ENCODE results near the gene MBD3. TPM values are rescaled to one million over a fixed set of nuclear protein-coding genes. Genes with fewer than 3 reads are reported as not detected.

The MBD3 gene
- total and polyA plus RNA-seq, 4 donors, result 12.4 to 57.6 (median 50.2) TPM

DNA sequence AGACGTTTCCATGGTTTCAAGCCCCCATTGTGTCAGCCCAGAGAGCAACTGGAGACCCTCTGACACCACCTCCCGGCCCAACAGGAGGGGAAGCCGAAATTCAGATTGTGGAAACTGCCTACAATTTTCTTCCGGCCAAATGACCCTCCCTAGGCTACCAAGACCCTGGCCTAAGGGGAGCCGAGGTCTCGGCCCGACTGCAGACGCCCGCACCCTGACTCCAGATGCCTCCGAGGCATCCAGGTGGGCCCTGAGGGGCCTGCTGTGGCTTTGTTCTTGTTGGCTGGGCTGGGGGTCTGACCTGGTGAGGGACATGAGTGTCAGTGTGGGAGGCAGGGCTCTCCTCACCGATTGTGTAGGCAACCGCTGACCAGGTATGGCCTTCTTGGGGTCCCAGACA, 34.1 kb downstream of the MBD3 start:
- Histone ChIP-seq H3K27me3 (ENCODE audit: control insufficient read depth in 4 of 4, insufficient read depth in 4 of 4, low read length in 3 of 4) (no peaks in the 10 kb centered on the region), H3K4me1 (ENCODE audit: control insufficient read depth in 4 of 4, insufficient read depth in 4 of 4, low read length in 3 of 4) (no peaks in the 10 kb centered on the region), H3K4me3 (ENCODE audit: low read depth in 1 of 3, low read length in 3 of 3) (no peak overlapping the region), H3K9me3 (ENCODE audit: control insufficient read depth in 4 of 4, low read length in 3 of 4) (no peaks in the 10 kb centered on the region), H3K27ac (ENCODE audit: low read depth in 1 of 2, low read length in 2 of 2) (no peak overlapping the region), H3K9ac (ENCODE audit: low read depth in 1 of 2, low read length in 2 of 2) (no peak overlapping the region), H3K36me3 (ENCODE audit: control insufficient read depth in 4 of 4, insufficient read depth in 3 of 4, low read depth in 1 of 4, low read length in 3 of 4) (peaks cover 0 to 3% (median 0%) of the 10 kb centered on the region in 4 donors)
- DNase-seq (ENCODE audit: low spot score), result no peak
- 93% methylated on average over 12 of the region's 12 CpGs for WGBS
- TF ChIP-seq YY1 (IDR thresholded peaks at IDR 0.05) (no peak), RAD21 (IDR thresholded peaks at IDR 0.05) (no peak), JUND (IDR thresholded peaks at IDR 0.05) (no peak), FOXA2 (IDR thresholded peaks at IDR 0.05) (no peak), HNF4A (conservative IDR thresholded peaks at IDR 0.05) (no peak), RXRA (IDR thresholded peaks at IDR 0.05) (no peak), TAF1 (conservative IDR thresholded peaks at IDR 0.05) (no peak), NR2F2 (IDR thresholded peaks at IDR 0.05) (no peak), HNF4G (IDR thresholded peaks at IDR 0.05) (no peak), EGR1 (IDR thresholded peaks at IDR 0.05; ENCODE audit: low read depth in 2 of 2) (no peak)
- TF ChIP-seq, protein P1, sequence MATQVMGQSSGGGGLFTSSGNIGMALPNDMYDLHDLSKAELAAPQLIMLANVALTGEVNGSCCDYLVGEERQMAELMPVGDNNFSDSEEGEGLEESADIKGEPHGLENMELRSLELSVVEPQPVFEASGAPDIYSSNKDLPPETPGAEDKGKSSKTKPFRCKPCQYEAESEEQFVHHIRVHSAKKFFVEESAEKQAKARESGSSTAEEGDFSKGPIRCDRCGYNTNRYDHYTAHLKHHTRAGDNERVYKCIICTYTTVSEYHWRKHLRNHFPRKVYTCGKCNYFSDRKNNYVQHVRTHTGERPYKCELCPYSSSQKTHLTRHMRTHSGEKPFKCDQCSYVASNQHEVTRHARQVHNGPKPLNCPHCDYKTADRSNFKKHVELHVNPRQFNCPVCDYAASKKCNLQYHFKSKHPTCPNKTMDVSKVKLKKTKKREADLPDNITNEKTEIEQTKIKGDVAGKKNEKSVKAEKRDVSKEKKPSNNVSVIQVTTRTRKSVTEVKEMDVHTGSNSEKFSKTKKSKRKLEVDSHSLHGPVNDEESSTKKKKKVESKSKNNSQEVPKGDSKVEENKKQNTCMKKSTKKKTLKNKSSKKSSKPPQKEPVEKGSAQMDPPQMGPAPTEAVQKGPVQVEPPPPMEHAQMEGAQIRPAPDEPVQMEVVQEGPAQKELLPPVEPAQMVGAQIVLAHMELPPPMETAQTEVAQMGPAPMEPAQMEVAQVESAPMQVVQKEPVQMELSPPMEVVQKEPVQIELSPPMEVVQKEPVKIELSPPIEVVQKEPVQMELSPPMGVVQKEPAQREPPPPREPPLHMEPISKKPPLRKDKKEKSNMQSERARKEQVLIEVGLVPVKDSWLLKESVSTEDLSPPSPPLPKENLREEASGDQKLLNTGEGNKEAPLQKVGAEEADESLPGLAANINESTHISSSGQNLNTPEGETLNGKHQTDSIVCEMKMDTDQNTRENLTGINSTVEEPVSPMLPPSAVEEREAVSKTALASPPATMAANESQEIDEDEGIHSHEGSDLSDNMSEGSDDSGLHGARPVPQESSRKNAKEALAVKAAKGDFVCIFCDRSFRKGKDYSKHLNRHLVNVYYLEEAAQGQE (IDR thresholded peaks at IDR 0.05), result no peak
- TF ChIP-seq, protein P2, sequence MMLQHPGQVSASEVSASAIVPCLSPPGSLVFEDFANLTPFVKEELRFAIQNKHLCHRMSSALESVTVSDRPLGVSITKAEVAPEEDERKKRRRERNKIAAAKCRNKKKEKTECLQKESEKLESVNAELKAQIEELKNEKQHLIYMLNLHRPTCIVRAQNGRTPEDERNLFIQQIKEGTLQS (IDR thresholded peaks at IDR 0.05), result no peak
- TF ChIP-seq, protein P3, sequence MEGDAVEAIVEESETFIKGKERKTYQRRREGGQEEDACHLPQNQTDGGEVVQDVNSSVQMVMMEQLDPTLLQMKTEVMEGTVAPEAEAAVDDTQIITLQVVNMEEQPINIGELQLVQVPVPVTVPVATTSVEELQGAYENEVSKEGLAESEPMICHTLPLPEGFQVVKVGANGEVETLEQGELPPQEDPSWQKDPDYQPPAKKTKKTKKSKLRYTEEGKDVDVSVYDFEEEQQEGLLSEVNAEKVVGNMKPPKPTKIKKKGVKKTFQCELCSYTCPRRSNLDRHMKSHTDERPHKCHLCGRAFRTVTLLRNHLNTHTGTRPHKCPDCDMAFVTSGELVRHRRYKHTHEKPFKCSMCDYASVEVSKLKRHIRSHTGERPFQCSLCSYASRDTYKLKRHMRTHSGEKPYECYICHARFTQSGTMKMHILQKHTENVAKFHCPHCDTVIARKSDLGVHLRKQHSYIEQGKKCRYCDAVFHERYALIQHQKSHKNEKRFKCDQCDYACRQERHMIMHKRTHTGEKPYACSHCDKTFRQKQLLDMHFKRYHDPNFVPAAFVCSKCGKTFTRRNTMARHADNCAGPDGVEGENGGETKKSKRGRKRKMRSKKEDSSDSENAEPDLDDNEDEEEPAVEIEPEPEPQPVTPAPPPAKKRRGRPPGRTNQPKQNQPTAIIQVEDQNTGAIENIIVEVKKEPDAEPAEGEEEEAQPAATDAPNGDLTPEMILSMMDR (IDR thresholded peaks at IDR 0.05; ENCODE audit: low read depth, low read length, missing input control), result no peak
- TF ChIP-seq, protein P4, sequence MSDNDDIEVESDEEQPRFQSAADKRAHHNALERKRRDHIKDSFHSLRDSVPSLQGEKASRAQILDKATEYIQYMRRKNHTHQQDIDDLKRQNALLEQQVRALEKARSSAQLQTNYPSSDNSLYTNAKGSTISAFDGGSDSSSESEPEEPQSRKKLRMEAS (IDR thresholded peaks at IDR 0.05), result no peak
- TF ChIP-seq, protein P5, sequence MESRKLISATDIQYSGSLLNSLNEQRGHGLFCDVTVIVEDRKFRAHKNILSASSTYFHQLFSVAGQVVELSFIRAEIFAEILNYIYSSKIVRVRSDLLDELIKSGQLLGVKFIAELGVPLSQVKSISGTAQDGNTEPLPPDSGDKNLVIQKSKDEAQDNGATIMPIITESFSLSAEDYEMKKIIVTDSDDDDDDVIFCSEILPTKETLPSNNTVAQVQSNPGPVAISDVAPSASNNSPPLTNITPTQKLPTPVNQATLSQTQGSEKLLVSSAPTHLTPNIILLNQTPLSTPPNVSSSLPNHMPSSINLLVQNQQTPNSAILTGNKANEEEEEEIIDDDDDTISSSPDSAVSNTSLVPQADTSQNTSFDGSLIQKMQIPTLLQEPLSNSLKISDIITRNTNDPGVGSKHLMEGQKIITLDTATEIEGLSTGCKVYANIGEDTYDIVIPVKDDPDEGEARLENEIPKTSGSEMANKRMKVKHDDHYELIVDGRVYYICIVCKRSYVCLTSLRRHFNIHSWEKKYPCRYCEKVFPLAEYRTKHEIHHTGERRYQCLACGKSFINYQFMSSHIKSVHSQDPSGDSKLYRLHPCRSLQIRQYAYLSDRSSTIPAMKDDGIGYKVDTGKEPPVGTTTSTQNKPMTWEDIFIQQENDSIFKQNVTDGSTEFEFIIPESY (IDR thresholded peaks at IDR 0.05), result no peak

DNA sequence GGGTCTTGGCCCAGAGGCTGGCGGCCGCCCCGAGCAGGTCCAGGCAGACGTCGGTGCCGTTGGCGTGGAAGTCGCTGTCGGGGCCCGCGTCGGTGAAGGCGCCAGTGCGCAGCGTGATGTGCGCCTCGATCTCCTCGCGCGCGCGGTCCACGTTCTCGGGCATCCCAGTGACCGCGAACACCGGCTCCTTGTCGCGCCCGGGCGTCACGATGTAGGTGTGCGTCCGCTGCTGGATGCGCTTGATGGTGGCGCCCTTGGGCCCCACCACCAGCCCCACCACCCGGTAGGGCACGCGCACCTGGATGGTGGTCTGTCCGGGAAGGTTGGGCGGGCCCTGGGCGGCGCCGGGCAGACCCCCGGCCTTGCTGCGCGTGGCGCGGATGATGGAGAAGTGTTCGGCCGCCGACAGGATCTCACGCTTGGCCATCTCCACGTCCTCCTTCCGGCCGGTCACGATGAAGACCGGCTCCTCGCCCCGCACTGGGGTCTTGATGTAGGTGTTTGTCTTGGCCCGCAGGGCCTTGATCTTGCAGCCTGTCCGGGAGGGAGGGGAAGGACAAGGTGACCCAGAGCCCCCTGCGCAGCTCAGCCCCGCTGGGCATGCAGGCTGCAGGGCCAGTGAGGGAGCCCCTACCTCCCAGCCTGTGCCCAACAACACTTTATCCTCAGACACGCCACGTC, 36.1 kb downstream of the MBD3 start:
- Histone ChIP-seq H3K27me3 (ENCODE audit: control insufficient read depth in 4 of 4, insufficient read depth in 4 of 4, low read length in 3 of 4) (no peaks in the 10 kb centered on the region), H3K4me1 (ENCODE audit: control insufficient read depth in 4 of 4, insufficient read depth in 4 of 4, low read length in 3 of 4) (no peaks in the 10 kb centered on the region), H3K9me3 (ENCODE audit: control insufficient read depth in 4 of 4, low read length in 3 of 4) (no peaks in the 10 kb centered on the region), H3K27ac (ENCODE audit: low read depth in 1 of 2, low read length in 2 of 2) (no peak overlapping the region), H3K4me3 (ENCODE audit: low read depth in 1 of 3, low read length in 3 of 3) (no peak overlapping the region), H3K36me3 (ENCODE audit: control insufficient read depth in 4 of 4, insufficient read depth in 3 of 4, low read depth in 1 of 4, low read length in 3 of 4) (peaks cover 0 to 3% (median 0%) of the 10 kb centered on the region in 4 donors), H3K9ac (ENCODE audit: low read depth in 1 of 2, low read length in 2 of 2) (no peak overlapping the region)
- TF ChIP-seq, protein P4 (IDR thresholded peaks at IDR 0.05), result no peak
- TF ChIP-seq GABPA (IDR thresholded peaks at IDR 0.05 in 1 of 2, conservative IDR thresholded peaks at IDR 0.05 in 1 of 2), result no peak
- TF ChIP-seq, protein P3 (IDR thresholded peaks at IDR 0.05; ENCODE audit: low read depth, low read length, missing input control), result no peak
- no peak for TF ChIP-seq RAD21 (IDR thresholded peaks at IDR 0.05)
- no peak for TF ChIP-seq NR2F2 (IDR thresholded peaks at IDR 0.05)
- no peak for TF ChIP-seq JUND (IDR thresholded peaks at IDR 0.05)
- no peak for TF ChIP-seq FOXA2 (IDR thresholded peaks at IDR 0.05)
- TF ChIP-seq, protein P5 (IDR thresholded peaks at IDR 0.05), result no peak
- no peak for TF ChIP-seq FOXA1 (IDR thresholded peaks at IDR 0.05)
- TF ChIP-seq, protein P2 (IDR thresholded peaks at IDR 0.05), result no peak
- TF ChIP-seq HNF4A (conservative IDR thresholded peaks at IDR 0.05), result no peak
- WGBS, result 97% methylated on average over 66 of the region's 66 CpGs
- no peak for DNase-seq (ENCODE audit: low spot score)
